ENCODE data around the gene RGS1. TPM values are rescaled to one million over a fixed set of nuclear protein-coding genes. Genes with fewer than 3 reads are reported as not detected.

Gene RGS1
- total RNA-seq, 2 experiments from 2014 or later: 8.4 to 9.4 TPM

GRCh38 chr1:192587386-192588266 is 12.1 kb downstream of the RGS1 start:
- no peaks in the 10 kb centered on the region for H3K9me3 Mint-ChIP-seq
- H3K27ac Mint-ChIP-seq: no peak overlapping the region
- no peak for DNase-seq
- peaks cover 2% of the 10 kb centered on the region for H3K4me1 Mint-ChIP-seq
- H3K4me3 Mint-ChIP-seq: no peak overlapping the region
- H3K36me3 Mint-ChIP-seq: no peaks in the 10 kb centered on the region
- H3K27me3 Mint-ChIP-seq: peaks cover 3% of the 10 kb centered on the region

GRCh38 chr1:192588546-192588945 is 13.0 kb downstream of the RGS1 start:
- H3K27me3 Mint-ChIP-seq: peaks cover 3% of the 10 kb centered on the region
- peaks cover 2% of the 10 kb centered on the region for H3K4me1 Mint-ChIP-seq
- H3K4me3 Mint-ChIP-seq: no peak overlapping the region
- H3K27ac Mint-ChIP-seq: no peak overlapping the region
- no peaks in the 10 kb centered on the region for H3K36me3 Mint-ChIP-seq
- DNase-seq: no peak
- H3K9me3 Mint-ChIP-seq: no peaks in the 10 kb centered on the region

- Mint-ChIP-seq H3K9me3 (no peaks in the 10 kb centered on the region), H3K4me3 (no peak overlapping the region), H3K27me3 (peaks cover 4% of the 10 kb centered on the region), H3K27ac (no peak overlapping the region), H3K36me3 (no peaks in the 10 kb centered on the region), H3K4me1 (peaks cover 2% of the 10 kb centered on the region)
- DNase-seq: no peak
These were observed 14.2 kb downstream of the RGS1 start for GRCh38 chr1:192589813-192590212.

- Mint-ChIP-seq H3K4me3 (no peak overlapping the region), H3K27me3 (peaks cover 8% of the 10 kb centered on the region), H3K9me3 (no peaks in the 10 kb centered on the region), H3K27ac (no peak overlapping the region), H3K36me3 (no peaks in the 10 kb centered on the region), H3K4me1 (peaks cover 5% of the 10 kb centered on the region)
- no peak for DNase-seq
These were observed 16.9 kb downstream of the RGS1 start for GRCh38 chr1:192592517-192592916.

- no peak for DNase-seq
- Mint-ChIP-seq H3K4me3 (no peak overlapping the region), H3K27ac (no peak overlapping the region), H3K27me3 (peaks cover 8% of the 10 kb centered on the region), H3K36me3 (no peaks in the 10 kb centered on the region), H3K4me1 (peaks cover 5% of the 10 kb centered on the region), H3K9me3 (no peaks in the 10 kb centered on the region)
These were observed 17.6 kb downstream of the RGS1 start for GRCh38 chr1:192592981-192593708.

GRCh38 chr1:192595299-192595698 is 19.7 kb downstream of the RGS1 start:
- no peak for DNase-seq
- no peak overlapping the region for H3K4me3 Mint-ChIP-seq
- H3K27ac Mint-ChIP-seq: no peak overlapping the region
- H3K36me3 Mint-ChIP-seq: no peaks in the 10 kb centered on the region
- H3K4me1 Mint-ChIP-seq: peaks cover 8% of the 10 kb centered on the region
- peaks cover 7% of the 10 kb centered on the region for H3K27me3 Mint-ChIP-seq
- no peaks in the 10 kb centered on the region for H3K9me3 Mint-ChIP-seq

- no peaks in the 10 kb centered on the region for H3K9me3 Mint-ChIP-seq
- H3K4me1 Mint-ChIP-seq: peaks cover 29% of the 10 kb centered on the region
- no peaks in the 10 kb centered on the region for H3K36me3 Mint-ChIP-seq
- peaks cover 5% of the 10 kb centered on the region for H3K27me3 Mint-ChIP-seq
- H3K4me3 Mint-ChIP-seq: no peak overlapping the region
- no peak for DNase-seq
- no peak overlapping the region for H3K27ac Mint-ChIP-seq
These were observed 23.0 kb downstream of the RGS1 start for GRCh38 chr1:192598589-192598988.

GRCh38 chr1:192600275-192600674 is 24.7 kb downstream of the RGS1 start:
- Mint-ChIP-seq H3K4me3 (no peak overlapping the region), H3K9me3 (no peaks in the 10 kb centered on the region), H3K27ac (no peak overlapping the region), H3K27me3 (no peaks in the 10 kb centered on the region), H3K36me3 (no peaks in the 10 kb centered on the region), H3K4me1 (peaks cover 29% of the 10 kb centered on the region)
- DNase-seq: no peak

- Mint-ChIP-seq H3K4me3 (no peak overlapping the region), H3K36me3 (no peaks in the 10 kb centered on the region), H3K27ac (no peak overlapping the region), H3K9me3 (no peaks in the 10 kb centered on the region), H3K27me3 (peaks cover 4% of the 10 kb centered on the region), H3K4me1 (peaks cover 26% of the 10 kb centered on the region)
- no peak for DNase-seq
These were observed 25.6 kb downstream of the RGS1 start for GRCh38 chr1:192601143-192601542.

GRCh38 chr1:192601567-192601966 is 26.0 kb downstream of the RGS1 start:
- no peaks in the 10 kb centered on the region for H3K36me3 Mint-ChIP-seq

GRCh38 chr1:192602757-192603156 is 27.2 kb downstream of the RGS1 start:
- Mint-ChIP-seq H3K27ac (no peak overlapping the region), H3K36me3 (no peaks in the 10 kb centered on the region), H3K27me3 (peaks cover 4% of the 10 kb centered on the region), H3K9me3 (no peaks in the 10 kb centered on the region), H3K4me1 (peaks cover 24% of the 10 kb centered on the region), H3K4me3 (no peak overlapping the region)
- DNase-seq: no peak

More at GRCh38 chr1:192601567-192601966, 26.0 kb downstream of the RGS1 start:
- peaks cover 24% of the 10 kb centered on the region for H3K4me1 Mint-ChIP-seq
- H3K4me3 Mint-ChIP-seq: no peak overlapping the region
- no peaks in the 10 kb centered on the region for H3K9me3 Mint-ChIP-seq
- no peak for DNase-seq
- no peak overlapping the region for H3K27ac Mint-ChIP-seq
- peaks cover 4% of the 10 kb centered on the region for H3K27me3 Mint-ChIP-seq

- no peak for DNase-seq
- Mint-ChIP-seq H3K27ac (no peak overlapping the region), H3K36me3 (no peaks in the 10 kb centered on the region), H3K4me3 (no peak overlapping the region), H3K9me3 (no peaks in the 10 kb centered on the region), H3K4me1 (peaks cover 24% of the 10 kb centered on the region), H3K27me3 (peaks cover 4% of the 10 kb centered on the region)
These were observed 27.7 kb downstream of the RGS1 start for GRCh38 chr1:192603218-192603787.

GRCh38 chr1:192604979-192605620 is 29.5 kb downstream of the RGS1 start:
- no peak overlapping the region for H3K4me3 Mint-ChIP-seq
- no peaks in the 10 kb centered on the region for H3K9me3 Mint-ChIP-seq
- H3K36me3 Mint-ChIP-seq: no peaks in the 10 kb centered on the region
- H3K27ac Mint-ChIP-seq: no peak overlapping the region
- H3K27me3 Mint-ChIP-seq: peaks cover 4% of the 10 kb centered on the region
- no peak for DNase-seq
- peaks cover 37% of the 10 kb centered on the region for H3K4me1 Mint-ChIP-seq

GRCh38 chr1:192608671-192609070 is 33.1 kb downstream of the RGS1 start:
- Mint-ChIP-seq H3K4me1 (peaks cover 16% of the 10 kb centered on the region), H3K27ac (no peak overlapping the region), H3K36me3 (no peaks in the 10 kb centered on the region), H3K9me3 (no peaks in the 10 kb centered on the region), H3K27me3 (peaks cover 4% of the 10 kb centered on the region), H3K4me3 (no peak overlapping the region)
- DNase-seq: no peak
